NCI-H510A treated with DMSO at 0.1 percent for 48 hours (cell line): Measurements from ENCODE around the gene PHKG1.
"Not testable (repeated sequence)": the region's sequence is repeated elsewhere in the genome, so short reads cannot be mapped to it uniquely, and the experiment has no call there.

Source experiments
- DNase-seq: peaks from one replicate; lab custom pipeline; 2025; lab: John Stamatoyannopoulos, UW

The PHKG1 gene

GRCh38 chr7:56092789-56093531 is at the start of gene PHKG1:
PHKG1 (minus strand) TSS chr7:56092952; CDS start chr7:56088941, 4,011 bp downstream.
- no peak for DNase-seq

GRCh38 chr7:56131062-56131461 is 38.3 kb upstream of the PHKG1 start:
- not testable (repeated sequence) for DNase-seq

GRCh38 chr7:56127241-56127975 is 34.7 kb upstream of the PHKG1 start:
- DNase-seq: no peak

- no peak for DNase-seq
These were observed 33.1 kb upstream of the PHKG1 start for GRCh38 chr7:56125831-56126230.

- no peak for DNase-seq
These were observed 32.2 kb upstream of the PHKG1 start for GRCh38 chr7:56124981-56125380.

GRCh38 chr7:56121440-56121839 is 28.7 kb upstream of the PHKG1 start:
- no peak for DNase-seq

GRCh38 chr7:56115852-56116538 is 23.2 kb upstream of the PHKG1 start, which contains the start of gene NUPR2:
NUPR2 (minus strand) TSS chr7:56116417; CDS start chr7:56116314, 103 bp downstream.
- DNase-seq: peak; percentile 97

GRCh38 chr7:56112244-56112643 is 19.5 kb upstream of the PHKG1 start:
- DNase-seq: not testable (repeated sequence)

GRCh38 chr7:56110611-56111010 is 17.9 kb upstream of the PHKG1 start:
- DNase-seq: peak; percentile 66

- DNase-seq: no peak
These were observed 15.2 kb upstream of the PHKG1 start for GRCh38 chr7:56107954-56108258.

GRCh38 chr7:56106108-56107073 is 13.6 kb upstream of the PHKG1 start, which contains the start of gene CHCHD2:
CHCHD2 (minus strand) TSS chr7:56106476; CDS start chr7:56106413, 63 bp downstream.
- DNase-seq: peak; percentile 100

GRCh38 chr7:56105508-56105907 is 12.8 kb upstream of the PHKG1 start:
- DNase-seq: peak; percentile 71

GRCh38 chr7:56104138-56104537 is 11.4 kb upstream of the PHKG1 start:
- not testable (repeated sequence) for DNase-seq

GRCh38 chr7:56099653-56100052 is 6.9 kb upstream of the PHKG1 start:
- no peak for DNase-seq

- DNase-seq: not testable (repeated sequence)
These were observed 5.6 kb upstream of the PHKG1 start for GRCh38 chr7:56098187-56099008.

- DNase-seq: no peak
These were observed 4.9 kb upstream of the PHKG1 start for GRCh38 chr7:56097700-56098099.

- DNase-seq: not testable (repeated sequence)
These were observed 364 bp downstream of the PHKG1 start for GRCh38 chr7:56092388-56092787.

- no peak for DNase-seq
These were observed 1.2 kb downstream of the PHKG1 start for GRCh38 chr7:56091591-56091990.

- DNase-seq: no peak
These were observed 5.3 kb downstream of the PHKG1 start for GRCh38 chr7:56087445-56087844.

- no peak for DNase-seq
These were observed 6.0 kb downstream of the PHKG1 start for GRCh38 chr7:56086761-56087160.
